ENCODE results near the gene IFITM10. TPM values are rescaled to one million over a fixed set of nuclear protein-coding genes. Genes with fewer than 3 reads are reported as not detected.

Gene IFITM10
- total RNA-seq, 1 experiment from 2014 or later: 2.0 TPM

GRCh38 chr11:1760351-1761109 lies 10.1 kb upstream of the IFITM10 start:
- H3K4me1 Mint-ChIP-seq (ENCODE audit: insufficient read depth, unreplicated experiment): peaks cover 10% of the 10 kb centered on the region
- no peak overlapping the region for H3K27ac Mint-ChIP-seq (ENCODE audit: low read depth, unreplicated experiment)
- intact Hi-C loops (cut with micrococcal nuclease): no loop called here
- no peak for TF ChIP-seq CTCF (IDR thresholded peaks at IDR 0.05; ENCODE audit: unreplicated experiment)
- peaks cover 32% of the 10 kb centered on the region for H3K36me3 Mint-ChIP-seq (ENCODE audit: insufficient read depth, unreplicated experiment)
- no peak overlapping the region for H3K4me3 Mint-ChIP-seq (ENCODE audit: unreplicated experiment)
- no peaks in the 10 kb centered on the region for H3K27me3 Mint-ChIP-seq (ENCODE audit: insufficient read depth, unreplicated experiment)
- ChIA-PET POLR2A (interaction anchor here (0.5 to 4.4 kb wide), 5 partner anchors 8 to 73 kb away, joined by 3 to 115 read pairs (median 16); partner anchors contain the start of genes IFITM10 and SYT8), CTCF (interaction anchor here (0.5 to 3.6 kb wide), 4 partner anchors 67 to 396 kb away, joined by 4 to 45 read pairs (median 9); partner anchors contain the start of gene SYT8)
- H3K9me3 Mint-ChIP-seq (ENCODE audit: unreplicated experiment): no peaks in the 10 kb centered on the region
- BruUV-seq (replicated peaks): no TSS peak
- no peak for DNase-seq (ENCODE audit: unreplicated experiment)

GRCh38 chr11:1759851-1760220 lies 9.4 kb upstream of the IFITM10 start:
- Mint-ChIP-seq H3K36me3 (ENCODE audit: insufficient read depth, unreplicated experiment) (peaks cover 39% of the 10 kb centered on the region), H3K4me3 (ENCODE audit: unreplicated experiment) (no peak overlapping the region), H3K4me1 (ENCODE audit: insufficient read depth, unreplicated experiment) (peaks cover 10% of the 10 kb centered on the region), H3K9me3 (ENCODE audit: unreplicated experiment) (no peaks in the 10 kb centered on the region), H3K27ac (ENCODE audit: low read depth, unreplicated experiment) (no peak overlapping the region), H3K27me3 (ENCODE audit: insufficient read depth, unreplicated experiment) (no peaks in the 10 kb centered on the region)
- ChIA-PET POLR2A (interaction anchor here (4.2 to 4.4 kb wide), 2 partner anchors 11 to 74 kb away, joined by 29 to 115 read pairs; partner anchors contain the start of genes IFITM10 and SYT8), CTCF (interaction anchor here (0.5 to 3.6 kb wide), 2 partner anchors 72 to 397 kb away, joined by 4 to 45 read pairs; partner anchors contain the start of gene SYT8)
- intact Hi-C loops (cut with micrococcal nuclease): no loop called here
- no peak for DNase-seq (ENCODE audit: unreplicated experiment)
- no peak for TF ChIP-seq CTCF (IDR thresholded peaks at IDR 0.05; ENCODE audit: unreplicated experiment)
- BruUV-seq (replicated peaks): no TSS peak

GRCh38 chr11:1759151-1759850 lies 8.9 kb upstream of the IFITM10 start:
- no peak for TF ChIP-seq CTCF (IDR thresholded peaks at IDR 0.05; ENCODE audit: unreplicated experiment)
- Mint-ChIP-seq H3K36me3 (ENCODE audit: insufficient read depth, unreplicated experiment) (peaks cover 44% of the 10 kb centered on the region), H3K4me1 (ENCODE audit: insufficient read depth, unreplicated experiment) (peaks cover 10% of the 10 kb centered on the region), H3K27me3 (ENCODE audit: insufficient read depth, unreplicated experiment) (no peaks in the 10 kb centered on the region), H3K27ac (ENCODE audit: low read depth, unreplicated experiment) (no peak overlapping the region), H3K9me3 (ENCODE audit: unreplicated experiment) (no peaks in the 10 kb centered on the region), H3K4me3 (ENCODE audit: unreplicated experiment) (no peak overlapping the region)
- no peak for DNase-seq (ENCODE audit: unreplicated experiment)
- no TSS peak for BruUV-seq (replicated peaks)
- ChIA-PET POLR2A (interaction anchor here (4.2 kb wide), 1 partner anchor 74 kb away, joined by 115 read pairs; the partner anchor contains the start of gene SYT8), CTCF (no interaction called here)
- intact Hi-C loops (cut with micrococcal nuclease): no loop called here

- Mint-ChIP-seq H3K36me3 (ENCODE audit: insufficient read depth, unreplicated experiment) (peaks cover 47% of the 10 kb centered on the region), H3K4me1 (ENCODE audit: insufficient read depth, unreplicated experiment) (peaks cover 10% of the 10 kb centered on the region), H3K27ac (ENCODE audit: low read depth, unreplicated experiment) (no peak overlapping the region)
Observed at GRCh38 chr11:1758611-1759150, 8.3 kb upstream of the IFITM10 start.

More at GRCh38 chr11:1758611-1759150, 8.3 kb upstream of the IFITM10 start:
- BruUV-seq (replicated peaks): no TSS peak
- CTCF ChIA-PET: no interaction called here
- H3K9me3 Mint-ChIP-seq (ENCODE audit: unreplicated experiment): no peaks in the 10 kb centered on the region
- no peaks in the 10 kb centered on the region for H3K27me3 Mint-ChIP-seq (ENCODE audit: insufficient read depth, unreplicated experiment)
- POLR2A ChIA-PET: interaction anchor here (0.9 to 1.5 kb wide), 2 partner anchors 10 to 70 kb away, joined by 3 read pairs; no protein-coding TSS in a partner anchor
- intact Hi-C loops (cut with micrococcal nuclease): no loop called here
- no peak for DNase-seq (ENCODE audit: unreplicated experiment)
- H3K4me3 Mint-ChIP-seq (ENCODE audit: unreplicated experiment): no peak overlapping the region
- TF ChIP-seq CTCF (IDR thresholded peaks at IDR 0.05; ENCODE audit: unreplicated experiment): no peak
